Body of pancreas (tissue), 4 donors: ENCODE measurements around the gene HPGDS. TPM values are rescaled to one million over a fixed set of nuclear protein-coding genes. Genes with fewer than 3 reads are reported as not detected.

Experiments used
- ATAC-seq: fragments of 150-250 bp; one replicate; pipeline ENCODE4 v1.9.1; 2016
- DNase-seq, 4 donors: peaks; one replicate each; pipeline ENCODE4 v3.0.0-alpha.2; 2019
- H3K27ac ChIP-seq, 4 donors: fragments of 200-600 bp; sonication (generic); 1 replicate in 3 of 4; 2 replicates in 1 of 4; pipeline versions ENCODE4 v1.5.1 to v1.6.1; 2016 to 2019; ENCODE audit warnings: mild to moderate bottlenecking in 1 of 4, mixed read lengths in 1 of 4, moderate library complexity in 1 of 4
- H3K27me3 ChIP-seq, 2 donors: fragments of 200-600 bp; sonication (generic); one replicate each; pipeline ENCODE4 v1.6.0; 2016; ENCODE audit warnings: mild to moderate bottlenecking in 1 of 2
- H3K36me3 ChIP-seq, 2 donors: fragments of 200-600 bp; sonication (generic); replicated peaks in 1 of 2; 2 replicates each; pipeline ENCODE4 v1.5.1; 2016; ENCODE audit warnings: low read depth in 2 of 2; ENCODE audit not compliant: insufficient read depth in 1 of 2
- H3K4me1 ChIP-seq: fragments of 200-600 bp; sonication (generic); one replicate; pipeline ENCODE4 v1.6.0; 2016
- H3K4me3 ChIP-seq, 2 donors: fragments of 200-600 bp; sonication (generic); 1 replicate in 1 of 2; 2 replicates in 1 of 2; pipeline ENCODE4 v1.5.1; 2016 to 2019
- H3K9me3 ChIP-seq, 3 donors: fragments of 200-600 bp; sonication (generic); 1 replicate in 2 of 3; 2 replicates in 1 of 3; pipeline ENCODE4 v1.5.1; 2016
- CTCF ChIP-seq, 7 experiments: fragments of 450-650 bp in 4 of 7; fragments of 200-600 bp in 3 of 7; sonication (generic) in 3 of 7; IDR thresholded peaks; one replicate each; pipeline ENCODE4 v1.5.1; 2016 to 2019; ENCODE audit warnings: antibody characterized with exemption in 7 of 7
- POLR2A ChIP-seq, 3 donors: fragments of 450-650 bp; IDR thresholded peaks; one replicate each; pipeline ENCODE4 v1.6.1; 2016; ENCODE audit warnings: antibody characterized with exemption in 3 of 3, mild to moderate bottlenecking in 2 of 3
- WGBS, 2 donors: methylation state at CpG; one replicate each; pipeline ENCODE4 v1.1.5; 2017; 5-methylcytosine and 5-hydroxymethylcytosine counted together
- intact Hi-C: fragments of 100-400 bp; cut with DNase I; formaldehyde crosslinking; loops from one replicate; pipeline ENCODE4 v1.15.1; 2023
- total RNA-seq, 2 donors: library from RNA; depleted of rRNA; stranded (reverse); fragments of >200 nt; gene quantifications; one replicate each; pipeline ENCODE4 v1.1.0, GENCODE V29; 2016

HPGDS gene
- total RNA-seq, 2 donors from 2014 or later, result 1.8 to 3.6 TPM

GRCh38 chr4:94256144-94256783 lies 86.4 kb downstream of the HPGDS start:
- DNase-seq, result no peak
- no peak for ATAC-seq
- Histone ChIP-seq H3K27me3 (no peaks in the 10 kb centered on the region), H3K4me3 (no peak overlapping the region), H3K4me1 (no peaks in the 10 kb centered on the region), H3K9me3 (no peaks in the 10 kb centered on the region), H3K27ac (no peak overlapping the region), H3K36me3 (peaks cover 0 to 7% of the 10 kb centered on the region in 2 donors)
- TF ChIP-seq CTCF (IDR thresholded peaks at IDR 0.05), result no peak
- no peak for TF ChIP-seq POLR2A (IDR thresholded peaks at IDR 0.05)
- WGBS, 2 donors, result 94 to 97% methylated on average over 8 of the region's 8 CpGs
- intact Hi-C loops, result no loop called here

- peaks cover 0 to 14% of the 10 kb centered on the region in 2 donors for H3K36me3 ChIP-seq
- DNase-seq, result no peak
- no peaks in the 10 kb centered on the region for H3K27me3 ChIP-seq
- TF ChIP-seq POLR2A (IDR thresholded peaks at IDR 0.05), result no peak
- no peak for TF ChIP-seq CTCF (IDR thresholded peaks at IDR 0.05)
- no peaks in the 10 kb centered on the region for H3K4me1 ChIP-seq
- intact Hi-C loops, result no loop called here
- H3K9me3 ChIP-seq, result no peaks in the 10 kb centered on the region
- 91% methylated on average over 3 of the region's 3 CpGs for WGBS, 2 donors
- no peak overlapping the region for H3K4me3 ChIP-seq
- ATAC-seq, result no peak
- H3K27ac ChIP-seq, result no peak overlapping the region
Observed at GRCh38 chr4:94253036-94253435, 89.6 kb downstream of the HPGDS start.

GRCh38 chr4:94251094-94251493 lies 91.5 kb downstream of the HPGDS start:
- DNase-seq (no peak), ATAC-seq (no peak)
- H3K27ac ChIP-seq, result no peak overlapping the region
- H3K4me1 ChIP-seq, result no peaks in the 10 kb centered on the region
- TF ChIP-seq CTCF (IDR thresholded peaks at IDR 0.05), result no peak
- TF ChIP-seq POLR2A (IDR thresholded peaks at IDR 0.05), result no peak
- intact Hi-C loops, result no loop called here
- H3K9me3 ChIP-seq, result no peaks in the 10 kb centered on the region
- no peaks in the 10 kb centered on the region for H3K27me3 ChIP-seq
- no peak overlapping the region for H3K4me3 ChIP-seq
- peaks cover 0 to 13% of the 10 kb centered on the region in 2 donors for H3K36me3 ChIP-seq

Other genes starting within 250 kb of the HPGDS start
- gene SMARCAD1, start 135.0 kb downstream of the HPGDS start, total RNA-seq, result 10 to 100 TPM; 12.7 to 16.5 TPM
- 10 to 100 TPM; 44.2 to 70.3 TPM for gene PDLIM5, start 109.1 kb upstream of the HPGDS start, total RNA-seq